Activated T-helper 17 cell treated with anti-CD3 and anti-CD28 coated beads, Interleukin-2, amount 50 U/mL, for 72 hours (primary cell): Measurements from ENCODE around the gene KBTBD12. TPM values are rescaled to one million over a fixed set of nuclear protein-coding genes. Genes with fewer than 3 reads are reported as not detected.

Experiments used
- ATAC-seq: fragments of 150-1000 bp; cut with Tn5 transposase; replicated peaks from 2 replicates; pipeline ENCODE4 v1.10.0; 2021; ENCODE audit warnings: mild to moderate bottlenecking, moderate library complexity
- H3K27ac Mint-ChIP-seq: one replicate; pipeline ENCODE4 v1.8.0; 2022; ENCODE audit warnings: mixed read lengths
- H3K27me3 Mint-ChIP-seq: one replicate; pipeline ENCODE4 v1.8.0; 2022; ENCODE audit warnings: mixed read lengths
- H3K36me3 Mint-ChIP-seq: one replicate; pipeline ENCODE4 v1.8.0; 2022; ENCODE audit warnings: low read depth, mild to moderate bottlenecking, mixed read lengths
- H3K4me1 Mint-ChIP-seq: one replicate; pipeline ENCODE4 v1.8.0; 2022; ENCODE audit warnings: mixed read lengths
- H3K4me3 Mint-ChIP-seq: one replicate; pipeline ENCODE4 v1.8.0; 2022; ENCODE audit warnings: mild to moderate bottlenecking, mixed read lengths
- H3K9me3 Mint-ChIP-seq: one replicate; pipeline ENCODE4 v1.8.0; 2022; ENCODE audit warnings: mixed read lengths
- total RNA-seq, 2 donors: library from RNA; stranded (reverse); gene quantifications; one replicate each; pipeline ENCODE4 v1.2.3, GENCODE V29; 2022

Gene KBTBD12
- total RNA-seq, 2 donors from 2014 or later, result not detected

- no peaks in the 10 kb centered on the region for H3K4me1 Mint-ChIP-seq
- H3K27me3 Mint-ChIP-seq, result peaks cover 5% of the 10 kb centered on the region
- no peaks in the 10 kb centered on the region for H3K9me3 Mint-ChIP-seq
- H3K36me3 Mint-ChIP-seq, result no peaks in the 10 kb centered on the region
- no peak overlapping the region for H3K4me3 Mint-ChIP-seq
- no peak for ATAC-seq
- no peak overlapping the region for H3K27ac Mint-ChIP-seq
Observed at GRCh38 chr3:128014548-128014947, 99.5 kb downstream of the KBTBD12 start.

GRCh38 chr3:128016502-128016901 is 101.5 kb downstream of the KBTBD12 start:
- no peaks in the 10 kb centered on the region for H3K36me3 Mint-ChIP-seq
- no peak overlapping the region for H3K27ac Mint-ChIP-seq
- H3K27me3 Mint-ChIP-seq, result no peaks in the 10 kb centered on the region
- H3K4me3 Mint-ChIP-seq, result no peak overlapping the region
- ATAC-seq, result no peak
- no peaks in the 10 kb centered on the region for H3K9me3 Mint-ChIP-seq
- H3K4me1 Mint-ChIP-seq, result no peaks in the 10 kb centered on the region

GRCh38 chr3:128021768-128022372 is 106.8 kb downstream of the KBTBD12 start:
- no peak overlapping the region for H3K27ac Mint-ChIP-seq
- no peaks in the 10 kb centered on the region for H3K36me3 Mint-ChIP-seq
- H3K4me1 Mint-ChIP-seq, result no peaks in the 10 kb centered on the region
- ATAC-seq, result no peak
- no peaks in the 10 kb centered on the region for H3K9me3 Mint-ChIP-seq
- H3K27me3 Mint-ChIP-seq, result peaks cover 3% of the 10 kb centered on the region
- no peak overlapping the region for H3K4me3 Mint-ChIP-seq

- no peak overlapping the region for H3K4me3 Mint-ChIP-seq
- no peaks in the 10 kb centered on the region for H3K36me3 Mint-ChIP-seq
- no peak for ATAC-seq
- H3K27me3 Mint-ChIP-seq, result peaks cover 5% of the 10 kb centered on the region
- H3K27ac Mint-ChIP-seq, result no peak overlapping the region
- H3K4me1 Mint-ChIP-seq, result no peaks in the 10 kb centered on the region
- no peaks in the 10 kb centered on the region for H3K9me3 Mint-ChIP-seq
Observed at GRCh38 chr3:128033102-128033501, 118.1 kb downstream of the KBTBD12 start.

GRCh38 chr3:128036119-128036518 is 121.1 kb downstream of the KBTBD12 start:
- Mint-ChIP-seq H3K36me3 (no peaks in the 10 kb centered on the region), H3K9me3 (no peaks in the 10 kb centered on the region), H3K4me1 (no peaks in the 10 kb centered on the region), H3K27ac (no peak overlapping the region), H3K4me3 (no peak overlapping the region), H3K27me3 (peaks cover 5% of the 10 kb centered on the region)
- ATAC-seq, result no peak

Other genes with a start within 250 kb of the KBTBD12 start
- gene ABTB1, start 242.3 kb upstream of the KBTBD12 start, total RNA-seq, result 10 to 100 TPM; 16.1 to 23.6 TPM
- gene MGLL, start 92.7 kb upstream of the KBTBD12 start, total RNA-seq, result 1 to 10 TPM; 1.2 to 1.4 TPM
- 100 to 1,000 TPM; 134 to 189 TPM for gene SEC61A1, start 137.2 kb downstream of the KBTBD12 start, total RNA-seq
- gene RUVBL1, start 208.6 kb downstream of the KBTBD12 start, total RNA-seq, result 10 to 100 TPM; 37.6 to 95.2 TPM
- gene EEFSEC, start 238.2 kb downstream of the KBTBD12 start, total RNA-seq, result 10 to 100 TPM; 10.5 to 12.8 TPM